ENCODE results near the gene PERP. TPM values are rescaled to one million over a fixed set of nuclear protein-coding genes. Genes with fewer than 3 reads are reported as not detected.
A peak's percentile ranks its signal among the peaks of the same experiment; 100 is the strongest.
"Not testable (repeated sequence)": the region's sequence is repeated elsewhere in the genome, so short reads cannot be mapped to it uniquely, and the experiment has no call there.

Gene PERP
- 33.1 and 38.0 TPM in 2 replicates for total RNA-seq (2014; rRNA removed; shearing (Covaris generic))
- polyA plus RNA-seq (2015; cell fraction: cytosol; rRNA removed), result 56.7 and 60.9 TPM in 2 replicates
- 6.9 and 8.4 TPM in 2 replicates for polyA plus RNA-seq (2015; cell fraction: nucleus; rRNA removed)

GRCh38 chr6:138107078-138107751 is at the start of gene PERP:
Gene PERP (minus strand): TSS chr6:138107419. CDS start chr6:138107340, 79 bp downstream.
- in situ Hi-C loops (cut with HindIII; ENCODE audit: low pct_unique_long_range_greater_than_20kb, low sequenced_read_pairs), result no loop called here
- peak; percentile 44 for DNase-seq (ENCODE audit: low read depth, low spot score)

GRCh38 chr6:138155443-138155842 is 48.2 kb upstream of the PERP start:
- in situ Hi-C loops (cut with HindIII; ENCODE audit: low pct_unique_long_range_greater_than_20kb, low sequenced_read_pairs), result no loop called here
- DNase-seq (ENCODE audit: low read depth, low spot score), result no peak

- in situ Hi-C loops (cut with HindIII; ENCODE audit: low pct_unique_long_range_greater_than_20kb, low sequenced_read_pairs), result no loop called here
- DNase-seq (ENCODE audit: low read depth, low spot score), result no peak
Measured at GRCh38 chr6:138146544-138146943, 39.3 kb upstream of the PERP start.

GRCh38 chr6:138145402-138145801 is 38.2 kb upstream of the PERP start:
- in situ Hi-C loops (cut with HindIII; ENCODE audit: low pct_unique_long_range_greater_than_20kb, low sequenced_read_pairs), result no loop called here

GRCh38 chr6:138142806-138143205 is 35.6 kb upstream of the PERP start:
- no peak for DNase-seq (ENCODE audit: low read depth, low spot score)
- in situ Hi-C loops (cut with HindIII; ENCODE audit: low pct_unique_long_range_greater_than_20kb, low sequenced_read_pairs), result no loop called here

More at GRCh38 chr6:138145402-138145801, 38.2 kb upstream of the PERP start:
- no peak for DNase-seq (ENCODE audit: low read depth, low spot score)

- DNase-seq (ENCODE audit: low read depth, low spot score), result no peak
Measured at GRCh38 chr6:138129190-138129589, 22.0 kb upstream of the PERP start.

GRCh38 chr6:138128096-138128495 is 20.9 kb upstream of the PERP start:
- no peak for DNase-seq (ENCODE audit: low read depth, low spot score)
- in situ Hi-C loops (cut with HindIII; ENCODE audit: low pct_unique_long_range_greater_than_20kb, low sequenced_read_pairs), result no loop called here

More at GRCh38 chr6:138129190-138129589, 22.0 kb upstream of the PERP start:
- in situ Hi-C loops (cut with HindIII; ENCODE audit: low pct_unique_long_range_greater_than_20kb, low sequenced_read_pairs), result no loop called here

- DNase-seq (ENCODE audit: low read depth, low spot score), result no peak
- in situ Hi-C loops (cut with HindIII; ENCODE audit: low pct_unique_long_range_greater_than_20kb, low sequenced_read_pairs), result no loop called here
Measured at GRCh38 chr6:138124096-138124495, 16.9 kb upstream of the PERP start.

GRCh38 chr6:138119976-138120375 is 12.8 kb upstream of the PERP start:
- in situ Hi-C loops (cut with HindIII; ENCODE audit: low pct_unique_long_range_greater_than_20kb, low sequenced_read_pairs), result no loop called here

GRCh38 chr6:138119229-138119628 is 12.0 kb upstream of the PERP start:
- in situ Hi-C loops (cut with HindIII; ENCODE audit: low pct_unique_long_range_greater_than_20kb, low sequenced_read_pairs), result not testable (repeated sequence)

More at GRCh38 chr6:138119976-138120375, 12.8 kb upstream of the PERP start:
- no peak for DNase-seq (ENCODE audit: low read depth, low spot score)

GRCh38 chr6:138117376-138117914 is 10.2 kb upstream of the PERP start:
- in situ Hi-C loops (cut with HindIII; ENCODE audit: low pct_unique_long_range_greater_than_20kb, low sequenced_read_pairs), result no loop called here

More at GRCh38 chr6:138119229-138119628, 12.0 kb upstream of the PERP start:
- DNase-seq (ENCODE audit: low read depth, low spot score), result not testable (repeated sequence)

GRCh38 chr6:138116661-138116999 is 9.4 kb upstream of the PERP start:
- no peak for DNase-seq (ENCODE audit: low read depth, low spot score)
- in situ Hi-C loops (cut with HindIII; ENCODE audit: low pct_unique_long_range_greater_than_20kb, low sequenced_read_pairs), result no loop called here

More at GRCh38 chr6:138117376-138117914, 10.2 kb upstream of the PERP start:
- no peak for DNase-seq (ENCODE audit: low read depth, low spot score)

- DNase-seq (ENCODE audit: low read depth, low spot score), result peak; percentile 75
- in situ Hi-C loops (cut with HindIII; ENCODE audit: low pct_unique_long_range_greater_than_20kb, low sequenced_read_pairs), result no loop called here
Measured at GRCh38 chr6:138115877-138116660, 8.8 kb upstream of the PERP start.

GRCh38 chr6:138115201-138115600 is 8.0 kb upstream of the PERP start:
- in situ Hi-C loops (cut with HindIII; ENCODE audit: low pct_unique_long_range_greater_than_20kb, low sequenced_read_pairs), result no loop called here
- no peak for DNase-seq (ENCODE audit: low read depth, low spot score)

- no peak for DNase-seq (ENCODE audit: low read depth, low spot score)
- in situ Hi-C loops (cut with HindIII; ENCODE audit: low pct_unique_long_range_greater_than_20kb, low sequenced_read_pairs), result no loop called here
Measured at GRCh38 chr6:138113588-138114210, 6.5 kb upstream of the PERP start.

- in situ Hi-C loops (cut with HindIII; ENCODE audit: low pct_unique_long_range_greater_than_20kb, low sequenced_read_pairs), result no loop called here
Measured at GRCh38 chr6:138110229-138110628, 3.0 kb upstream of the PERP start.

GRCh38 chr6:138109042-138109997 is 2.1 kb upstream of the PERP start:
- in situ Hi-C loops (cut with HindIII; ENCODE audit: low pct_unique_long_range_greater_than_20kb, low sequenced_read_pairs), result no loop called here

More at GRCh38 chr6:138110229-138110628, 3.0 kb upstream of the PERP start:
- DNase-seq (ENCODE audit: low read depth, low spot score), result no peak

More at GRCh38 chr6:138109042-138109997, 2.1 kb upstream of the PERP start:
- peak; percentile 83 for DNase-seq (ENCODE audit: low read depth, low spot score)
